Neural cell (in vitro differentiated cells): ENCODE data around the gene TYRO3. TPM values are rescaled to one million over a fixed set of nuclear protein-coding genes. Genes with fewer than 3 reads are reported as not detected.
A peak's percentile ranks its signal among the peaks of the same experiment; 100 is the strongest.

Source experiments
- H2AFZ ChIP-seq: fragments of 200-600, 300-800 bp; sonication (generic), shearing (Covaris generic); 2 replicates; pipeline ENCODE4 v1.6.0; 2014; ENCODE audit warnings: low read depth, mild to moderate bottlenecking, antibody characterized with exemption, low read length, moderate library complexity
- H3F3A ChIP-seq: fragments of 200-600 bp; shearing (Covaris generic); 2 replicates; pipeline ENCODE4 v1.6.1; 2016; ENCODE audit warnings: mild to moderate bottlenecking, moderate library complexity, mixed read lengths, antibody characterized with exemption, low read length; ENCODE audit not compliant: insufficient read depth, poor library complexity, severe bottlenecking
- H3K27ac ChIP-seq: fragments of 200-600, 300-800 bp; sonication (generic), shearing (Covaris generic); 2 replicates; pipeline ENCODE4 v1.5.1; 2014; ENCODE audit warnings: mild to moderate bottlenecking, low read length, moderate library complexity
- H3K27me3 ChIP-seq: fragments of 300-800, 200-600 bp; sonication (generic), shearing (Covaris generic); 2 replicates; pipeline ENCODE4 v1.6.0; 2014; ENCODE audit warnings: mild to moderate bottlenecking, low read depth, low read length, moderate library complexity; ENCODE audit not compliant: insufficient read depth
- H3K36me3 ChIP-seq: fragments of 300-800, 200-600 bp; sonication (generic), shearing (Covaris generic); 2 replicates; pipeline ENCODE4 v1.5.1; 2014; ENCODE audit warnings: mild to moderate bottlenecking, antibody characterized with exemption, low read length, moderate library complexity; ENCODE audit not compliant: insufficient read depth
- H3K4me2 ChIP-seq: fragments of 300-800, 200-600 bp; sonication (generic), shearing (Covaris generic); 2 replicates; pipeline ENCODE4 v1.6.0; 2014; ENCODE audit warnings: mild to moderate bottlenecking, low read length
- H3K4me3 ChIP-seq: fragments of 300-800, 200-600 bp; sonication (generic), shearing (Covaris generic); 2 replicates; pipeline ENCODE4 v1.5.1; 2014; ENCODE audit warnings: mild to moderate bottlenecking, low read length, moderate library complexity
- H3K79me2 ChIP-seq: fragments of 200-600 bp; shearing (Covaris generic); replicated peaks from 2 replicates; pipeline ENCODE4 v1.6.0; 2014; ENCODE audit warnings: mild to moderate bottlenecking, low read length, moderate library complexity; ENCODE audit not compliant: insufficient read depth
- H3K9ac ChIP-seq: fragments of 300-800, 200-600 bp; sonication (generic), shearing (Covaris generic); 2 replicates; pipeline ENCODE4 v1.6.1; 2016; ENCODE audit warnings: mild to moderate bottlenecking, low read length, mixed read lengths
- H3K9me2 ChIP-seq: fragments of 200-600 bp; shearing (Covaris generic); 2 replicates; pipeline ENCODE4 v1.6.1; 2016; ENCODE audit warnings: mild to moderate bottlenecking, low read length, mixed read lengths; ENCODE audit not compliant: insufficient read depth
- H3K9me3 ChIP-seq: fragments of 200-600, 300-800 bp; sonication (generic), shearing (Covaris generic); 2 replicates; pipeline ENCODE4 v1.6.1; 2016; ENCODE audit warnings: mild to moderate bottlenecking, mixed run types, low read length, moderate library complexity, mixed read lengths
- H4K20me1 ChIP-seq: fragments of 200-600 bp; shearing (Covaris generic); 2 replicates; pipeline ENCODE4 v1.6.1; 2016; ENCODE audit warnings: mild to moderate bottlenecking, mixed run types; ENCODE audit not compliant: insufficient read depth
- CTCF ChIP-seq: fragments of 450-650 bp; IDR thresholded peaks from 2 replicates; pipeline ENCODE4 v1.5.1; 2014; ENCODE audit warnings: antibody characterized with exemption, mild to moderate bottlenecking, moderate library complexity; ENCODE audit not compliant: poor library complexity, severe bottlenecking
- EP300 ChIP-seq: fragments of 450-650 bp; conservative IDR thresholded peaks from 2 replicates; pipeline ENCODE4 v1.6.1; 2014; ENCODE audit warnings: antibody characterized with exemption, mild to moderate bottlenecking, moderate library complexity; ENCODE audit not compliant: poor library complexity, severe bottlenecking
- EZH2 ChIP-seq: fragments of 200-600, 300-800 bp; shearing (Covaris generic), sonication (generic); IDR thresholded peaks from 2 replicates; pipeline ENCODE4 v1.6.1; 2014; ENCODE audit warnings: antibody characterized with exemption, low read length, borderline replicate concordance, mild to moderate bottlenecking; ENCODE audit not compliant: insufficient read depth, poor library complexity, severe bottlenecking
- MXI1 ChIP-seq: fragments of 450-650 bp; conservative IDR thresholded peaks from 2 replicates; pipeline ENCODE4 v1.6.1; 2014; ENCODE audit warnings: antibody characterized with exemption, mild to moderate bottlenecking; ENCODE audit not compliant: poor library complexity, severe bottlenecking
- RAD21 ChIP-seq: fragments of 450-650 bp; conservative IDR thresholded peaks from 2 replicates; pipeline ENCODE4 v1.6.1; 2014; ENCODE audit warnings: antibody characterized with exemption, mild to moderate bottlenecking, moderate library complexity
- REST ChIP-seq: IDR thresholded peaks from 2 replicates; pipeline ENCODE4 v1.6.1; 2012; ENCODE audit warnings: borderline replicate concordance
- SMC3 ChIP-seq: fragments of 450-650 bp; conservative IDR thresholded peaks from 2 replicates; pipeline ENCODE4 v1.6.1; 2014; ENCODE audit warnings: antibody characterized with exemption, mild to moderate bottlenecking, moderate library complexity; ENCODE audit not compliant: poor library complexity
- TAF1 ChIP-seq: IDR thresholded peaks from 2 replicates; pipeline ENCODE4 v1.6.1; 2012; ENCODE audit warnings: low read depth
- polyA plus RNA-seq: library from polyadenylated mRNA; depleted of rRNA; stranded (reverse); fragments of >200 nt; gene quantifications from 2 replicates; pipeline ENCODE4 v1.2.3, GENCODE V29; 2014

The TYRO3 gene
- polyA plus RNA-seq, 1 donor from 2014 or later = 12.1 TPM

- Histone ChIP-seq H3K9ac (no peak overlapping the region), H3K9me2 (no peaks in the 10 kb centered on the region), H3F3A (peaks cover 7% of the 10 kb centered on the region), H3K4me2 (no peak overlapping the region), H4K20me1 (no peaks in the 10 kb centered on the region), H3K4me3 (peak overlapping the region; percentile 79), H3K36me3 (no peaks in the 10 kb centered on the region), H3K79me2 (no peaks in the 10 kb centered on the region), H3K27me3 (no peaks in the 10 kb centered on the region), H2AFZ (no peak overlapping the region), H3K27ac (no peak overlapping the region), H3K9me3 (no peaks in the 10 kb centered on the region)
- TF ChIP-seq EZH2 (no peak), RAD21 (peak; percentile 86), REST (no peak), CTCF (peak; percentile 91), SMC3 (peak; percentile 88), MXI1 (no peak), EP300 (no peak), TAF1 (no peak)
These were observed 1.2 kb upstream of the TYRO3 start for GRCh38 chr15:41557673-41558399.

GRCh38 chr15:41559239-41559782, 299 bp downstream of the TYRO3 start:
- Histone ChIP-seq H3K9me2 (no peaks in the 10 kb centered on the region), H3K4me3 (peak overlapping the region; percentile 79), H3K4me2 (peak overlapping the region; percentile 72), H3K27me3 (no peaks in the 10 kb centered on the region), H2AFZ (no peak overlapping the region), H3K9ac (peak overlapping the region; percentile 65), H3K9me3 (no peaks in the 10 kb centered on the region), H3K27ac (no peak overlapping the region), H4K20me1 (no peaks in the 10 kb centered on the region), H3K79me2 (no peaks in the 10 kb centered on the region), H3K36me3 (no peaks in the 10 kb centered on the region), H3F3A (peaks cover 7% of the 10 kb centered on the region)
- TF ChIP-seq MXI1 (peak; percentile 7), EZH2 (no peak), TAF1 (peak; percentile 46), CTCF (no peak)
